SK-N-SH (cell line): ENCODE measurements around the gene UNC13B. TPM values are rescaled to one million over a fixed set of nuclear protein-coding genes. Genes with fewer than 3 reads are reported as not detected.
A peak's percentile ranks its signal among the peaks of the same experiment; 100 is the strongest.

Experiments used
- CTCF ChIA-PET: fragments of 300-600, 350-600 bp; formaldehyde crosslinking; extraction: SDS; loops from one replicate; lab custom pipeline; 2021; lab: Yijun Ruan, JAX
- POLR2A ChIA-PET: fragments of 350-600 bp; sonication (Branson Sonifier 250); formaldehyde crosslinking; extraction: SDS; loops from one replicate; lab custom pipeline; 2020; ENCODE audit warnings: antibody characterized with exemption, inconsistent platforms; lab: Yijun Ruan, JAX
- DNase-seq: peaks from one replicate; pipeline ENCODE4 v3.0.0; 2012
- H2AFZ ChIP-seq: fragments of 200-600 bp; sonication (generic); 2 replicates; pipeline ENCODE4 v1.8.1; 2016; ENCODE audit warnings: antibody characterized with exemption, mild to moderate bottlenecking, low read depth
- H3F3A ChIP-seq: fragments of 200-600 bp; sonication (generic); replicated peaks from 2 replicates; pipeline ENCODE3; 2016; ENCODE audit warnings: antibody characterized with exemption, mild to moderate bottlenecking; ENCODE audit not compliant: insufficient read depth
- H3K27ac ChIP-seq, 2 experiments: fragments of 200-500 bp in 1 of 2; fragments of 200-600 bp in 1 of 2; sonication (Bioruptor generic) in 1 of 2; sonication (generic), shearing (Covaris generic) in 1 of 2; 2 replicates each; pipeline versions ENCODE4 v1.5.1 to v1.6.1; 2014 to 2016; ENCODE audit warnings: low read depth in 2 of 2, inconsistent platforms in 1 of 2, low read length in 1 of 2, mild to moderate bottlenecking in 1 of 2, mixed read lengths in 1 of 2
- H3K27me3 ChIP-seq: fragments of 200-600 bp; sonication (generic), shearing (Covaris generic); 2 replicates; pipeline ENCODE4 v1.6.1; 2016; ENCODE audit warnings: mixed run types; ENCODE audit not compliant: insufficient read depth
- H3K36me3 ChIP-seq, 2 experiments: fragments of 200-500 bp in 1 of 2; fragments of 200-600 bp in 1 of 2; sonication (Bioruptor generic) in 1 of 2; sonication (generic) in 1 of 2; replicated peaks in 1 of 2; 2 replicates each; pipeline versions ENCODE3 to v1.5.1; 2014 to 2016; ENCODE audit warnings: low read length in 1 of 2, mild to moderate bottlenecking in 1 of 2; ENCODE audit not compliant: insufficient read depth in 2 of 2, control insufficient read depth in 1 of 2
- H3K4me1 ChIP-seq, 2 experiments: fragments of 200-500 bp in 1 of 2; fragments of 200-600 bp in 1 of 2; sonication (Bioruptor generic) in 1 of 2; sonication (generic), shearing (Covaris generic) in 1 of 2; 2 replicates each; pipeline versions ENCODE4 v1.5.1 to v1.6.1; 2014 to 2016; ENCODE audit warnings: low read depth in 1 of 2, low read length in 1 of 2, mixed run types in 1 of 2; ENCODE audit not compliant: insufficient read depth in 2 of 2, control insufficient read depth in 1 of 2
- H3K4me2 ChIP-seq: fragments of 200-600 bp; sonication (generic), shearing (Covaris generic); 2 replicates; pipeline ENCODE4 v1.6.1; 2017; ENCODE audit warnings: mixed run types
- H3K4me3 ChIP-seq, 2 experiments: fragments of 200-500 bp in 1 of 2; fragments of 200-600 bp in 1 of 2; sonication (Bioruptor generic) in 1 of 2; sonication (generic), shearing (Covaris generic) in 1 of 2; 2 replicates each; pipeline versions ENCODE4 v1.5.1 to v1.8.1; 2014 to 2016; ENCODE audit warnings: low read depth in 2 of 2, inconsistent platforms in 1 of 2, low read length in 1 of 2, mild to moderate bottlenecking in 1 of 2, mixed read lengths in 1 of 2, moderate library complexity in 1 of 2
- H3K79me2 ChIP-seq: fragments of 200-600 bp; sonication (generic); 2 replicates; pipeline ENCODE4 v1.8.1; 2017; ENCODE audit warnings: mild to moderate bottlenecking; ENCODE audit not compliant: insufficient read depth
- H3K9ac ChIP-seq: fragments of 200-600 bp; sonication (generic); 2 replicates; pipeline ENCODE4 v1.6.1; 2017; ENCODE audit warnings: mixed run types
- H3K9me2 ChIP-seq: fragments of 200-600 bp; sonication (generic); 2 replicates; pipeline ENCODE4 v1.6.1; 2017; ENCODE audit warnings: mixed run types
- H3K9me3 ChIP-seq: fragments of 200-600 bp; sonication (generic); 2 replicates; pipeline ENCODE4 v1.6.1; 2017; ENCODE audit warnings: mixed run types, mild to moderate bottlenecking, moderate library complexity
- H4K20me1 ChIP-seq: fragments of 200-600 bp; sonication (generic); 2 replicates; pipeline ENCODE4 v1.6.1; 2017; ENCODE audit warnings: mild to moderate bottlenecking, mixed run types; ENCODE audit not compliant: insufficient read depth
- CTCF ChIP-seq: fragments of 200-600 bp; sonication (generic); IDR thresholded peaks from 2 replicates; pipeline ENCODE4 v1.6.1; 2017; ENCODE audit warnings: antibody characterized with exemption, mild to moderate bottlenecking, moderate library complexity
- ELF1 ChIP-seq: IDR thresholded peaks from 2 replicates; pipeline ENCODE4 v1.4.0; 2012
- EZH2phosphoT487 ChIP-seq: fragments of 200-600 bp; sonication (generic); IDR thresholded peaks from 2 replicates; pipeline ENCODE4 v1.6.1; 2017; ENCODE audit warnings: low read depth, mixed run types, mild to moderate bottlenecking, antibody characterized with exemption, moderate library complexity, borderline replicate concordance
- FOXJ3 ChIP-seq: sonication (generic); formaldehyde crosslinking; IDR thresholded peaks from 2 replicates; pipeline ENCODE4 v1.5.1; 2020; ENCODE audit warnings: mild to moderate bottlenecking, missing genetic modification reagents
- FOXM1 ChIP-seq: IDR thresholded peaks from 2 replicates; pipeline ENCODE4 v1.4.0; 2012; ENCODE audit warnings: low read depth, mild to moderate bottlenecking
- GATA2 ChIP-seq: sonication (generic); formaldehyde crosslinking; IDR thresholded peaks from 2 replicates; pipeline ENCODE4 v1.5.0; 2020; ENCODE audit warnings: mild to moderate bottlenecking, missing genetic modification reagents
- JUND ChIP-seq: IDR thresholded peaks from 2 replicates; pipeline ENCODE4 v1.4.0; 2012
- NFIC ChIP-seq: IDR thresholded peaks from 2 replicates; pipeline ENCODE4 v1.4.0; 2012; ENCODE audit warnings: borderline replicate concordance
- NRF1 ChIP-seq: IDR thresholded peaks from 2 replicates; pipeline ENCODE4 v1.6.1; 2012; ENCODE audit warnings: low read depth, mild to moderate bottlenecking, low read length
- POLR2AphosphoS5 ChIP-seq: IDR thresholded peaks from 2 replicates; pipeline ENCODE4 v1.6.1; 2012; ENCODE audit warnings: low read depth, low read length
- RAD21 ChIP-seq: IDR thresholded peaks from 2 replicates; pipeline ENCODE4 v1.6.1; 2012; ENCODE audit warnings: mild to moderate bottlenecking, low read length
- RFX5 ChIP-seq: IDR thresholded peaks from 2 replicates; pipeline ENCODE4 v1.6.1; 2012; ENCODE audit warnings: mild to moderate bottlenecking, improper control_type of control experiment, low read length
- SMC3 ChIP-seq: IDR thresholded peaks from 2 replicates; pipeline ENCODE4 v1.6.1; 2012; ENCODE audit warnings: low read depth, low read length, improper control_type of control experiment
- TEAD4 ChIP-seq: IDR thresholded peaks from 2 replicates; pipeline ENCODE4 v1.4.0; 2012; ENCODE audit warnings: mild to moderate bottlenecking, borderline replicate concordance; ENCODE audit not compliant: insufficient read depth
- USF1 ChIP-seq: IDR thresholded peaks from 2 replicates; pipeline ENCODE4 v1.4.0; 2012; ENCODE audit warnings: low read depth, borderline replicate concordance
- ZBTB33 ChIP-seq: IDR thresholded peaks from 2 replicates; pipeline ENCODE4 v1.4.0; 2012; ENCODE audit warnings: low read depth, borderline replicate concordance
- WGBS: methylation state at CpG from one replicate; pipeline ENCODE4 v1.1.6; 2017; ENCODE audit warnings: low lambda C conversion rate; 5-methylcytosine and 5-hydroxymethylcytosine counted together
- polyA plus RNA-seq, 3 experiments: library from polyadenylated mRNA; depleted of rRNA; stranded (reverse); fragments of >200 nt; gene quantifications; 2 replicates each; pipeline ENCODE4 v1.2.3, GENCODE V29; 2012
- TF ChIP-seq, protein P1 (sequence below): IDR thresholded peaks from 2 replicates; pipeline ENCODE4; 2012

Gene UNC13B
- polyA plus RNA-seq, 1 of the 3 experiments (the other 2 are of a cell fraction): 8.1 TPM

DNA sequence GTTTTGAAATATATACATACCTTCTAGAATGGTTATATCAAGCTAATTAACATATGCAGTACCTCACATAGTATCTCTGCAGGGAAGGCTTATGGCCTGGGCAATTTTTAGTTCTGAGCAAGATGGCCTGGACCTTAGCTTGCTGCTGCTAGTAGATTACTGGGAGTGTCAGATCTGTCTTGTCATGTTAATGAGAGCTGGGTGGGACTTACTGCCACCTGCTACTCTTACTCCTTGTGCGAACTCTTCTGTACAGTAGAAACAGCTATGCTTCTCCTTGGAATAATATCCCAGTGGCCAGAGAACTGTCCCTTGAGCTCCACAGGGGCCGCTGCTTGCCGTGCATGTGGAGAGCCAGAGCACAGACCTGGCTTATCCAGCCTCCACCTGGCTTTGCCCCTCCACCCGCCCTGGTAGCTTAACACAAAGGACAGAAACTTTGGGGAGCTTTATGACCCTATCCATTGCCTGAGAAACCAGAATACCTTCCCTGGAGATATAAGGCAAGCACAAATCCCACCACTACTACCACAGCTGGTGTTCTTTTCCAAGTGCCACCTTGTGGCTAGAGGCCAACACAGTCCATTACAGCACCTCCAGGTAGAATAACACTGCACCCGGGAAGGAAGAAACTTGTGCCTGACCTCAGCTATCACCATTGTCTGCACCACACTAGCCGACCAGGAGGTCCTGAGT lies 253.7 kb downstream of the UNC13B start:
- POLR2A ChIA-PET: interaction anchor here (0.6 kb wide), 1 partner anchor 326 kb away, joined by 3 read pairs; no protein-coding TSS in a partner anchor
- Histone ChIP-seq H3K9me2 (no peaks in the 10 kb centered on the region), H3K27me3 (no peaks in the 10 kb centered on the region)

DNA sequence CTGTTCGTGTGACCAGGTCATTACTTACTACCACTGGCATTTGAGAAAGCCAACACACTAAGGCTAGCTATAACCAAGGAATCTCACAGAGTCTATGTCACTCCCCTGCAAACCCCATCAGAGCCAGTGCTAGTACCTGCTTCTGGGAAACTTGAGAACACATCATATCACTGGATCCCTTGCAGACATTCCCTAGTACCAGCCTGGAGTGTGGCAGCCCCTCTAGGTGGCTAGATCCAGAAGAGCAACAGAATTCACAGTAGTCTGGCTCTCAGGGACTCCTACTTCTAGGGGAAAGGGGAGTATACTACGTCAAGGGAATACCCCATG lies 254.3 kb downstream of the UNC13B start:
- H4K20me1 ChIP-seq: no peaks in the 10 kb centered on the region
- TF ChIP-seq TEAD4 (no peak), FOXM1 (no peak), POLR2AphosphoS5 (no peak)
- H3F3A ChIP-seq: no peaks in the 10 kb centered on the region
- H3K9me2 ChIP-seq: no peaks in the 10 kb centered on the region
- ChIA-PET CTCF (interaction anchor here (0.7 to 3.2 kb wide), 3 partner anchors 17 to 299 kb away, joined by 3 to 11 read pairs (median 3); no protein-coding TSS in a partner anchor), POLR2A (no interaction called here)
- H3K27me3 ChIP-seq: no peaks in the 10 kb centered on the region
- 0% methylated on average over 1 of the region's 2 CpGs for WGBS
- H3K79me2 ChIP-seq: no peaks in the 10 kb centered on the region
- 0 out of 2 replicates have a peak, but pooled peaks cover 4% of the 10 kb centered on the region for H3K9me3 ChIP-seq
- H3K4me3 ChIP-seq: no peak overlapping the region
- no peak overlapping the region for H3K27ac ChIP-seq
- no peaks in the 10 kb centered on the region for H3K4me1 ChIP-seq
- DNase-seq: no peak
- no peaks in the 10 kb centered on the region for H3K36me3 ChIP-seq
- no peak overlapping the region for H3K4me2 ChIP-seq
- H2AFZ ChIP-seq: no peak overlapping the region
- no peak overlapping the region for H3K9ac ChIP-seq

More for the DNA sequence above, 253.7 kb downstream of the UNC13B start:
- Histone ChIP-seq H3K4me2 (no peak overlapping the region), H3K27ac (no peak overlapping the region), H3K4me3 (no peak overlapping the region), H3K79me2 (no peaks in the 10 kb centered on the region)
- 83% methylated on average over 5 of the region's 6 CpGs for WGBS
- CTCF ChIA-PET: interaction anchor here (0.7 to 3.2 kb wide), 4 partner anchors 16 to 299 kb away, joined by 3 to 11 read pairs (median 3); no protein-coding TSS in a partner anchor
- TF ChIP-seq SMC3 (peak; percentile 12; the same call in 1 of the 2 replicates), JUND (no peak)
- TF ChIP-seq, all 33 proteins: peak for 1
- Histone ChIP-seq H3F3A (no peaks in the 10 kb centered on the region), H3K36me3 (no peaks in the 10 kb centered on the region), H3K9ac (no peak overlapping the region), H4K20me1 (no peaks in the 10 kb centered on the region), H3K4me1 (no peaks in the 10 kb centered on the region), H2AFZ (no peak overlapping the region), H3K9me3 (0 out of 2 replicates have a peak, but pooled peaks cover 4% of the 10 kb centered on the region)
- no peak for DNase-seq

DNA sequence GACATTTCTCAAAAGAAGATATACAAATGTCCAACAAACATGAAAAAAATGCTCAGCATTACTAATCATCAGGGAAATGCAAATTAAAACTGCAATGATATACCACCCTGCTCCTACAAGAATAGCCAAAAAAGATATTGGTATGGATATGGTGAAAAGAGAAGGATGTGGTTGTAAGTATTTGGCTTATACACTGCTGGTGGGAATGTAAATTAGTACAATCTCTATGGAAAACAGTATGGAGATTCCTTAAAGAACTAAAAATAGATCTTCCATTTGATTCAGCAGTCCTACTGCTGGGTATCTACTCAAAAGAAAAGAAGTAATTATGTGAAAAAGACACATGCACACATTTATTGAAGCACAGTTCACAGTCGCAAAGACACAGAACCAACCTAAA lies 260.5 kb downstream of the UNC13B start:
- no peaks in the 10 kb centered on the region for H3K9me2 ChIP-seq
- H3K4me2 ChIP-seq: no peak overlapping the region
- H4K20me1 ChIP-seq: no peaks in the 10 kb centered on the region
- no peaks in the 10 kb centered on the region for H3K36me3 ChIP-seq
- ChIA-PET CTCF (interaction anchor here (0.6 to 1.5 kb wide), 2 partner anchors 306 to 352 kb away, joined by 3 to 6 read pairs; partner anchors contain the start of gene ATOSB), POLR2A (no interaction called here)
- no peak overlapping the region for H3K27ac ChIP-seq
- H3K4me1 ChIP-seq: no peaks in the 10 kb centered on the region
- no peaks in the 10 kb centered on the region for H3F3A ChIP-seq
- H3K27me3 ChIP-seq: no peaks in the 10 kb centered on the region
- H3K9ac ChIP-seq: no peak overlapping the region
- no peak overlapping the region for H2AFZ ChIP-seq
- no peak overlapping the region for H3K4me3 ChIP-seq
- H3K9me3 ChIP-seq: no peaks in the 10 kb centered on the region
- 97% methylated on average over 1 of the region's 1 CpG for WGBS
- no peaks in the 10 kb centered on the region for H3K79me2 ChIP-seq
- no peak for DNase-seq
- TF ChIP-seq NFIC: no peak
- no peak for TF ChIP-seq ZBTB33
- no peak for TF ChIP-seq RAD21
- TF ChIP-seq, protein P1, sequence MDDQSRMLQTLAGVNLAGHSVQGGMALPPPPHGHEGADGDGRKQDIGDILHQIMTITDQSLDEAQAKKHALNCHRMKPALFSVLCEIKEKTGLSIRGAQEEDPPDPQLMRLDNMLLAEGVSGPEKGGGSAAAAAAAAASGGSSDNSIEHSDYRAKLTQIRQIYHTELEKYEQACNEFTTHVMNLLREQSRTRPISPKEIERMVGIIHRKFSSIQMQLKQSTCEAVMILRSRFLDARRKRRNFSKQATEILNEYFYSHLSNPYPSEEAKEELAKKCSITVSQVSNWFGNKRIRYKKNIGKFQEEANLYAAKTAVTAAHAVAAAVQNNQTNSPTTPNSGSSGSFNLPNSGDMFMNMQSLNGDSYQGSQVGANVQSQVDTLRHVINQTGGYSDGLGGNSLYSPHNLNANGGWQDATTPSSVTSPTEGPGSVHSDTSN: no peak
- no peak for TF ChIP-seq RFX5
- TF ChIP-seq ELF1: no peak
- TF ChIP-seq USF1: no peak
- TF ChIP-seq EZH2phosphoT487: no peak
- TF ChIP-seq CTCF: no peak
- no peak for TF ChIP-seq NRF1
- TF ChIP-seq GATA2 (CRISPR knock-in tag): no peak
- no peak for TF ChIP-seq FOXJ3 (CRISPR knock-in tag)
